IPS-18c (cell line): Measurements from ENCODE around the gene KCNH1.

Experiments
- H3K4me3 ChIP-seq: 2 replicates; pipeline ENCODE4 v1.7.0; 2013; ENCODE audit warnings: low read depth, mild to moderate bottlenecking, low read length, moderate library complexity; ENCODE audit not compliant: insufficient read depth
- H3K9me3 ChIP-seq: one replicate; pipeline ENCODE4 v1.6.1; 2013; ENCODE audit warnings: mild to moderate bottlenecking, low read length, moderate library complexity; ENCODE audit not compliant: control insufficient read depth, insufficient read depth

The KCNH1 gene

GRCh38 chr1:210815641-210816550 lies 318.1 kb downstream of the KCNH1 start:
- Histone ChIP-seq H3K4me3 (no peak overlapping the region), H3K9me3 (peaks cover 2% of the 10 kb centered on the region)

- Histone ChIP-seq H3K4me3 (no peak overlapping the region), H3K9me3 (peaks cover 2% of the 10 kb centered on the region)
Measured at GRCh38 chr1:210814382-210815123, 319.4 kb downstream of the KCNH1 start.

- H3K4me3 ChIP-seq = no peak overlapping the region
Measured at GRCh38 chr1:210801501-210801900, 332.4 kb downstream of the KCNH1 start.

GRCh38 chr1:210800756-210801155 lies 333.2 kb downstream of the KCNH1 start:
- Histone ChIP-seq H3K9me3 (no peaks in the 10 kb centered on the region), H3K4me3 (no peak overlapping the region)

More at GRCh38 chr1:210801501-210801900, 332.4 kb downstream of the KCNH1 start:
- H3K9me3 ChIP-seq = no peaks in the 10 kb centered on the region

- Histone ChIP-seq H3K9me3 (no peaks in the 10 kb centered on the region), H3K4me3 (no peak overlapping the region)
Measured at GRCh38 chr1:210800301-210800700, 333.6 kb downstream of the KCNH1 start.

DNA sequence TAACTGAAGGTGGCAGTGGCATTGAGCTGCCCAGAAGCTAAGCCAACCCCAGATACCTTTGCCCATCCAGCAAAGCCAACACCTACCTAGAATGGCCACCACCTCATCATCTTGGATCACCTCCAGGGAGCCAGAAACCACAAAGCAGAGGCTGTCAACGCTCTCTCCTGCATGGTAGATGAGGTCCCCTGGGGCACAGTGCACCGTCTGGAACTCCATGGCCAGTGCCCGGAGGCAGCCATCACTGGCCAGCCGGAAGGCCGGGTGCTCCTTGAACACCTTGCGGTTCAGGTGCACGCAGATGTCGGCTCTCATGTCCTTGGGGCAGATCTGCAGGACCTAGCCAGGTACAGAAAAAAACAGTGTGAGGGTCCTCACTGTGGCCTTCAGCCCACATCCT lies 336.5 kb downstream of the KCNH1 start:
- H3K4me3 ChIP-seq = no peak overlapping the region
- no peaks in the 10 kb centered on the region for H3K9me3 ChIP-seq

GRCh38 chr1:210796421-210796820 lies 337.5 kb downstream of the KCNH1 start:
- Histone ChIP-seq H3K4me3 (no peak overlapping the region), H3K9me3 (no peaks in the 10 kb centered on the region)

DNA sequence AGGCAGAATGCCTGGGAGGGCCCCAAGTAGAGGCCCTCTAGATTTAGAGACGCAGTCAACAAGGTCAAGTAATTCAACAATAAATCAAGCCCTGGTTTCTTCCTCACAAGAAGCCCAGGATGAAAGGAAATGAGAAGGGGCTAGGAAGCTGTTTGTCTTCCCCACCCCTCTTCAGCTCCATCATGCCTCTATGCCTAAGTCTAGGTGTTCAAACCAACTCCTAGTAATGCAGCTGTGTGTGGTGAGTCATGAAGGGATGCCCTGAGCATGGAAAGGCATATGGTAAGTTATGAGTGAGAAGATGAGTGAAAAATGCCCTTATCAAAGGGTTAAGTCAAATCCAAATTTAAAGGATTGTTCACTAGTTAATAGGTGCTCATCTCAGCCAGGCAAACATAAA lies 339.5 kb downstream of the KCNH1 start:
- Histone ChIP-seq H3K9me3 (no peaks in the 10 kb centered on the region), H3K4me3 (no peak overlapping the region)

DNA sequence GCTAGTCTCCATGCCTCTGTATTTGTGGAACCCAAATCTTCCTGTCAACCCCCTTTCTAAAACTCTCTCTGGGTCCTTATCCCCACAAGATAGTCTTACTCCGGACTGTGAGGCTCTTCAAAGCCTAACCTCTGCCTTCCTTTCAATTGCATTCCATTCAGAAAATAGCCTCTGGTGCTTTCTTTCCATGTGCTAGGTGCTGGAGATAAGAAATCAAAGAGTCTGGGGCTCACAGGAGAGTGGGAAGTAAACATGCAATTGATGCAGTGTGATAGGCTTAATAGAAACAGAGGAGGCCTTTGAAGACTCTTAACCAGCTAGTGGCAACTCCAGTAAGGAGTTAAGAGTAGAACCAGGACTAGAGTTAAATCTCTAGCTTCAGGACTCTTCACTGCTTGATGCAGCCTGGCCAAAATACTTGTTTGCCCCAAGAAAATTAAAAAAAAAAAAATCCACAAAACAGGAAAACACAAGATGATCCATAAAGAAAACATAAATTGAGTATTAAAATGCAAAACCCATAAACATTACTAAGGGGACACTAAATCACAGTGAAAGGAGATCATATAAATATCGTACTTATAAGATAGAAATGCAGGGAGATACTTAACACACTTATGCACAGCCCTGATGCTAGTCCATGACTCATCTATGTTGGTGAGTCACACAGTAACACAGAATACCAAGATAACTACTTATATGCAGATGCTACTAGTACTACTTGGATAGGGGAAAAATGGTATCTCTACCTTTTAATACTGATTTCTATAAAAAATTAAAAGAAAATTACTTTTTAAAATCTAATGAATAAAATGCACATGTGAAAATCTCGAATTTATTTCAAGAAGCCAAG lies 341.5 kb downstream of the KCNH1 start:
- Histone ChIP-seq H3K4me3 (no peak overlapping the region), H3K9me3 (no peaks in the 10 kb centered on the region)

GRCh38 chr1:210790196-210790595 lies 343.8 kb downstream of the KCNH1 start:
- Histone ChIP-seq H3K9me3 (no peaks in the 10 kb centered on the region), H3K4me3 (no peak overlapping the region)

- Histone ChIP-seq H3K9me3 (no peaks in the 10 kb centered on the region), H3K4me3 (no peak overlapping the region)
Measured at GRCh38 chr1:210787800-210788199, 346.1 kb downstream of the KCNH1 start.

DNA sequence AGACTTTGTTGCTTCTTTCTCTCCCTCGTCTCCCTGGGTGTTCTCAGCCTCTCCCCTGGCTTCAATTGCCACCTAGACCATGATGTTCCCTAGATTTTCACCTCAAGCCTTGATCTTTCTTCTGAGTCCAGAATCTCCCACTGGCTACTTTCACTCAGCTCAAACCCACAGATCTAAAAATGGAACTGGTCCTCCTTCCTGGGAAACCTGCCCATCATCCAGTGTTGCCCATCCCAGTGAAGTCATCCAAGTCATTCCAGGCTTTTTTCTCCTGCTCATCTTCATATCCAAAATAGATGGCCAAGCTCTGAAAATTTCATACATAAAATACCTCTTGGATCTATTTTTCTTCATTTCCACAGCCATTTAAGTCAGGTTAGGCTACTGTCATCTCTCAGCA lies 347.4 kb downstream of the KCNH1 start:
- Histone ChIP-seq H3K9me3 (no peaks in the 10 kb centered on the region), H3K4me3 (no peak overlapping the region)

DNA sequence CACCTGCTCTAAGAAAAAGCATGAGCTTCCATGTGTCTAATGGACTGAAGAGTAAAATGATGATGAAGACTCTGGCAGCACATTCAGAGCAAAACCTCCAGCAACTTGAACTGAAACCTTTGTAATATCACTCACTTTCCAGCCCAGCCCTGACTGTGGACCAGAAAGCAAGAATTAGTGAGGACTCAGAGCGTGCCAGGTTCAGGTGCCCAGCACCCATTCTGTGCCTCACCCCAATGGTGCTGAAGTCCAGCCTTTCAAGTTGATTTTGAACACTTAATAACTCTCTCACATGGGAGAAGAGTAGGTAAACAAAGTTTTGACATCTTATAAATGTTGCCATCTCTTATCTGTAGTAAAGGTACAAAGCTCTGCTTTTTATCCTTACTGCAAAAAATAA lies 350.0 kb downstream of the KCNH1 start:
- H3K9me3 ChIP-seq = no peaks in the 10 kb centered on the region
- H3K4me3 ChIP-seq = no peak overlapping the region

GRCh38 chr1:210781652-210782051 lies 352.3 kb downstream of the KCNH1 start:
- no peak overlapping the region for H3K4me3 ChIP-seq
- no peaks in the 10 kb centered on the region for H3K9me3 ChIP-seq

GRCh38 chr1:210779269-210779668 lies 354.7 kb downstream of the KCNH1 start:
- Histone ChIP-seq H3K4me3 (no peak overlapping the region), H3K9me3 (no peaks in the 10 kb centered on the region)

GRCh38 chr1:210777914-210778313 lies 356.0 kb downstream of the KCNH1 start:
- Histone ChIP-seq H3K4me3 (no peak overlapping the region), H3K9me3 (no peaks in the 10 kb centered on the region)

DNA sequence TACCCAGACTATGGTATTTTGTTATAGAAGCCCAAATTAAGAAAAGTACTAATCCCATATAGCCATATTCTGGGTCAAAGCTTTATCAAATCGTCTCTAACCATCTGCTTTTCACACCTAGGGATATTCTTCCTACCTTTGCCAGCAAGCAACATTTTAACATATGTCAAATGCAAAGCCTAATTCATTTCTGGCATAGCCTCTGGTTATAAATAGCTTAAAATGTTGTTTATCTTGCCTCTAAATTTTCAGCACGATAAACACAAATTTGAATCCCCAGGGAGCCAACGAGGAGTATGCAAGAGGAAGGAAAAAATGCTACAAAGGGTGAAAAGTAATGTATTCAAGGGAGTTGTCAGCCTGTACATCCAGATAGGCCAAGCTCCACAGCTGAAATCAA lies 357.2 kb downstream of the KCNH1 start:
- Histone ChIP-seq H3K4me3 (no peak overlapping the region), H3K9me3 (no peaks in the 10 kb centered on the region)
